Liver (tissue), 9 donors: ENCODE measurements around the gene ARPC5. TPM values are rescaled to one million over a fixed set of nuclear protein-coding genes. Genes with fewer than 3 reads are reported as not detected.
"Not testable (repeated sequence)": the region's sequence is repeated elsewhere in the genome, so short reads cannot be mapped to it uniquely, and the experiment has no call there.

Experiments
- DNase-seq: peaks from one replicate; pipeline ENCODE4 v3.0.0-alpha.2; 2017; ENCODE audit warnings: low spot score
- H3K27ac ChIP-seq, 2 donors: one replicate each; pipeline ENCODE4 v1.7.0; 2013; ENCODE audit warnings: inconsistent platforms in 2 of 2, low read length in 2 of 2, control low read depth in 1 of 2, low read depth in 1 of 2, mild to moderate bottlenecking in 1 of 2
- H3K27me3 ChIP-seq, 4 donors: one replicate each; pipeline versions ENCODE4 v1.6.1 to v1.7.0; 2013; ENCODE audit warnings: low read length in 3 of 4, inconsistent platforms in 1 of 4, mild to moderate bottlenecking in 1 of 4, moderate library complexity in 1 of 4; ENCODE audit not compliant: control insufficient read depth in 4 of 4, insufficient read depth in 4 of 4
- H3K36me3 ChIP-seq, 4 donors: one replicate each; pipeline versions ENCODE4 v1.6.1 to v1.7.0; 2013; ENCODE audit warnings: low read length in 3 of 4, mild to moderate bottlenecking in 3 of 4, low read depth in 1 of 4, moderate library complexity in 1 of 4; ENCODE audit not compliant: control insufficient read depth in 4 of 4, insufficient read depth in 3 of 4
- H3K4me1 ChIP-seq, 4 donors: one replicate each; pipeline versions ENCODE4 v1.6.1 to v1.7.0; 2013; ENCODE audit warnings: low read length in 3 of 4, mild to moderate bottlenecking in 3 of 4, moderate library complexity in 1 of 4; ENCODE audit not compliant: control insufficient read depth in 4 of 4, insufficient read depth in 4 of 4
- H3K4me3 ChIP-seq, 3 donors: one replicate each; pipeline versions ENCODE4 v1.6.1 to v1.7.0; 2013; ENCODE audit warnings: low read length in 3 of 3, control low read depth in 1 of 3, low read depth in 1 of 3, mild to moderate bottlenecking in 1 of 3
- H3K9ac ChIP-seq, 2 donors: one replicate each; pipeline ENCODE4 v1.7.0; 2013; ENCODE audit warnings: low read length in 2 of 2, mild to moderate bottlenecking in 2 of 2, moderate library complexity in 2 of 2, control low read depth in 1 of 2, low read depth in 1 of 2
- H3K9me3 ChIP-seq, 4 donors: one replicate each; pipeline versions ENCODE4 v1.6.1 to v1.7.0; 2013; ENCODE audit warnings: low read length in 3 of 4; ENCODE audit not compliant: control insufficient read depth in 4 of 4
- CTCF ChIP-seq: fragments of 150-350 bp; IDR thresholded peaks from 2 replicates; pipeline ENCODE4 v1.5.1; 2017; ENCODE audit warnings: improper control_type of control experiment, low read depth, low read length; ENCODE audit not compliant: missing input control
- FOXA1 ChIP-seq: IDR thresholded peaks from 2 replicates; pipeline ENCODE4 v1.6.1; 2016; ENCODE audit warnings: antibody characterized with exemption
- HNF4A ChIP-seq, 2 donors: conservative IDR thresholded peaks; 2 replicates each; pipeline ENCODE4 v1.6.1; 2016; ENCODE audit warnings: antibody characterized with exemption in 2 of 2, mild to moderate bottlenecking in 2 of 2
- HNF4G ChIP-seq: IDR thresholded peaks from 2 replicates; pipeline ENCODE4 v1.6.1; 2016; ENCODE audit warnings: antibody characterized with exemption
- REST ChIP-seq: IDR thresholded peaks from 2 replicates; pipeline ENCODE4 v1.6.1; 2016; ENCODE audit warnings: antibody characterized with exemption, mild to moderate bottlenecking
- SP1 ChIP-seq: IDR thresholded peaks from 2 replicates; pipeline ENCODE4 v1.6.1; 2018; ENCODE audit warnings: antibody characterized with exemption, mild to moderate bottlenecking
- WGBS: extraction: QIAGEN DNeasy Blood & Tissue Kit; methylation state at CpG from one replicate; pipeline ENCODE4 v1.1.7; 2013; 5-methylcytosine and 5-hydroxymethylcytosine counted together
- polyA plus RNA-seq, 2 donors: library from polyadenylated mRNA; stranded (reverse) in 1 of 2; unstranded in 1 of 2; fragments of 200-250 nt in 1 of 2; fragments of >200 nt in 1 of 2; fragmentation: Nextera tagmentation in 1 of 2; extraction: Ambion mirVana in 1 of 2; gene quantifications; one replicate each; pipeline versions ENCODE4 v1.2.1 to v1.2.3, GENCODE V29; 2013 to 2015
- total RNA-seq, 2 donors: library from RNA; depleted of rRNA; stranded (reverse); fragments of >200 nt; gene quantifications; one replicate each; pipeline ENCODE4 v1.2.3, GENCODE V29; 2014
- TF ChIP-seq, protein P1 (sequence below): IDR thresholded peaks from 2 replicates; pipeline ENCODE4 v1.6.1; 2016; ENCODE audit warnings: antibody characterized with exemption
- donor health status: healthy.
- donor health status: healthy.
- donor health status: healthy.
- donor health status: healthy.
- donor health status: healthy.

The ARPC5 gene
- total and polyA plus RNA-seq, 4 donors: 34.9 to 67.0 (median 54.3) TPM

- no peak for TF ChIP-seq SP1
- TF ChIP-seq REST: no peak
- TF ChIP-seq HNF4G: no peak
- TF ChIP-seq, protein P1, sequence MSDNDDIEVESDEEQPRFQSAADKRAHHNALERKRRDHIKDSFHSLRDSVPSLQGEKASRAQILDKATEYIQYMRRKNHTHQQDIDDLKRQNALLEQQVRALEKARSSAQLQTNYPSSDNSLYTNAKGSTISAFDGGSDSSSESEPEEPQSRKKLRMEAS: no peak
- TF ChIP-seq CTCF: no peak
- no peak for TF ChIP-seq FOXA1
- TF ChIP-seq HNF4A (conservative IDR thresholded peaks at IDR 0.05): no peak
- Histone ChIP-seq H3K27ac (no peak overlapping the region), H3K9ac (no peak overlapping the region), H3K9me3 (no peaks in the 10 kb centered on the region), H3K27me3 (no peaks in the 10 kb centered on the region), H3K36me3 (peaks cover 0 to 4% (median 1%) of the 10 kb centered on the region in 4 donors), H3K4me1 (peaks cover 0 to 5% (median 3%) of the 10 kb centered on the region in 4 donors), H3K4me3 (no peak overlapping the region)
- 91% methylated on average over 2 of the region's 2 CpGs for WGBS
- DNase-seq: no peak
Observed at GRCh38 chr1:183620311-183620710, 15.3 kb downstream of the ARPC5 start.

- no peaks in the 10 kb centered on the region for H3K9me3 ChIP-seq
- 77% methylated on average over 1 of the region's 1 CpG for WGBS
- no peak overlapping the region for H3K4me3 ChIP-seq
- no peaks in the 10 kb centered on the region for H3K27me3 ChIP-seq
- H3K36me3 ChIP-seq: peaks cover 0 to 2% (median 1%) of the 10 kb centered on the region in 4 donors
- H3K27ac ChIP-seq: no peak overlapping the region
- TF ChIP-seq CTCF: no peak
- DNase-seq: no peak
- peaks cover 0 to 5% (median 3%) of the 10 kb centered on the region in 4 donors for H3K4me1 ChIP-seq
- H3K9ac ChIP-seq: no peak overlapping the region
Observed at GRCh38 chr1:183619781-183620180, 15.8 kb downstream of the ARPC5 start.

DNA sequence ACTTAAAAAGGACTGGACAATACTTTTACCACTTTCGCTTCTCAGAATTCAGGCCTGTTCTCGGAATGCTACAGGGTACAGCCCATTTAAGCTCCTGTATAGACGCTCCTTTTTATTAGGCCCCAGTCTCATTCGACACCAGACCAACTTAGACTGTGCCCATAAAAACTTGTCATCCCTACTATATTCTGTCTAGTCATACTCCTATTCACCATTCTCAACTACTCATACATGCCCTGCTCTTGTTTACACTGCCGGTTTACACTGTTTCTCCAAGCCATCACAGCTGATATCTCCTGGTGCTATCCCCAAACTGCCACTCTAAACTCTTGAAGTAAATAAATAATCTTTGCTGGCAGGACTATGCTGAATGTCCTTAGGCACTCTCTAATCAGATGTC, 17.4 kb downstream of the ARPC5 start:
- H3K4me1 ChIP-seq, H3K27me3 ChIP-seq, DNase-seq, H3K4me3 ChIP-seq, H3K9me3 ChIP-seq, H3K27ac ChIP-seq, H3K9ac ChIP-seq, H3K36me3 ChIP-seq: not testable (repeated sequence)
- 79% methylated on average over 5 of the region's 5 CpGs for WGBS

DNA sequence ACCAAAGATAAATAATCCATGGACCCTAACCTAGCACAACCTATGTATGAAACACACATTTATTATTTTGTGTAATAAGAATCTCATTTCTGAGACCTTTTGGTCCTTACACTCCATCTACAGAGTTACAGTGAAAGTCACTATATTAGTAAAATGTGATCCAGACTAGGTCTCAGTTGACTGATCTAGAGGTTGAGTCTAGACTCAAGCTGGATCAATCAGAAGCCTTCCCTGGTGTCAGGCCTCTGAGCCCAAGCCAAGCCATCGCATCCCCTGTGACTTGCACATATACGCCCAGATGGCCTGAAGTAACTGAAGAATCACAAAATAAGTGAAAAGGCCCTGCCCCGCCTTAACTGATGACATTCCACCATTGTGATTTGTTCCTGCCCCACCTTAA, 22.6 kb downstream of the ARPC5 start:
- not testable (repeated sequence) for H3K9ac ChIP-seq, H3K27ac ChIP-seq, H3K4me1 ChIP-seq, DNase-seq, H3K36me3 ChIP-seq, H3K9me3 ChIP-seq, H3K27me3 ChIP-seq, H3K4me3 ChIP-seq
- 100% methylated on average over 3 of the region's 3 CpGs for WGBS
